ENCODE data around the gene CCDC47. TPM values are rescaled to one million over a fixed set of nuclear protein-coding genes. Genes with fewer than 3 reads are reported as not detected.

CCDC47 gene
- total RNA-seq, 1 experiment from 2014 or later, result 64.0 TPM

GRCh38 chr17:63699638-63700527 is 73.5 kb downstream of the CCDC47 start, which contains the start of gene LIMD2:
LIMD2 (minus strand) TSS chr17:63700125; CDS start chr17:63699298, 827 bp downstream.
- Histone ChIP-seq H3K9me2 (ENCODE audit: insufficient read depth) (no peaks in the 10 kb centered on the region), H3F3A (ENCODE audit: insufficient read depth, low read depth) (peaks cover 15% of the 10 kb centered on the region), H3K79me2 (ENCODE audit: low read depth) (no peaks in the 10 kb centered on the region), H3K27me3 (ENCODE audit: insufficient read depth, low read depth) (no peaks in the 10 kb centered on the region), H3K9me3 (ENCODE audit: insufficient read depth, low read depth) (no peaks in the 10 kb centered on the region), H3K4me3 (no peak within 1 kb of the TSS), H2AFZ (no peak within 1 kb of the TSS), H4K20me1 (ENCODE audit: insufficient read depth) (no peaks in the 10 kb centered on the region), H3K27ac (no peak within 1 kb of the TSS), H3K4me2 (no peak within 1 kb of the TSS), H3K36me3 (ENCODE audit: low read depth) (no peaks in the 10 kb centered on the region), H3K4me1 (replicated peaks; ENCODE audit: insufficient read depth) (no peaks in the 10 kb centered on the region)
- BruUV-seq (replicated peaks), result no TSS peak
- ChIA-PET POLR2A (ENCODE audit: unreplicated experiment) (no interaction called here), CTCF (no interaction called here)
- TF ChIP-seq, protein P1, sequence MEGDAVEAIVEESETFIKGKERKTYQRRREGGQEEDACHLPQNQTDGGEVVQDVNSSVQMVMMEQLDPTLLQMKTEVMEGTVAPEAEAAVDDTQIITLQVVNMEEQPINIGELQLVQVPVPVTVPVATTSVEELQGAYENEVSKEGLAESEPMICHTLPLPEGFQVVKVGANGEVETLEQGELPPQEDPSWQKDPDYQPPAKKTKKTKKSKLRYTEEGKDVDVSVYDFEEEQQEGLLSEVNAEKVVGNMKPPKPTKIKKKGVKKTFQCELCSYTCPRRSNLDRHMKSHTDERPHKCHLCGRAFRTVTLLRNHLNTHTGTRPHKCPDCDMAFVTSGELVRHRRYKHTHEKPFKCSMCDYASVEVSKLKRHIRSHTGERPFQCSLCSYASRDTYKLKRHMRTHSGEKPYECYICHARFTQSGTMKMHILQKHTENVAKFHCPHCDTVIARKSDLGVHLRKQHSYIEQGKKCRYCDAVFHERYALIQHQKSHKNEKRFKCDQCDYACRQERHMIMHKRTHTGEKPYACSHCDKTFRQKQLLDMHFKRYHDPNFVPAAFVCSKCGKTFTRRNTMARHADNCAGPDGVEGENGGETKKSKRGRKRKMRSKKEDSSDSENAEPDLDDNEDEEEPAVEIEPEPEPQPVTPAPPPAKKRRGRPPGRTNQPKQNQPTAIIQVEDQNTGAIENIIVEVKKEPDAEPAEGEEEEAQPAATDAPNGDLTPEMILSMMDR (conservative IDR thresholded peaks at IDR 0.05), result no peak
- TF ChIP-seq EZH2 (IDR thresholded peaks at IDR 0.05; ENCODE audit: low read depth), result no peak
- DNase-seq, result no peak
- intact Hi-C loops (cut with micrococcal nuclease; ENCODE audit: unreplicated experiment), result loop anchor here (5.0 kb wide), 1 partner anchor 78 kb away; the partner anchor contains the start of gene MAP3K3

- Histone ChIP-seq H3K9me2 (ENCODE audit: insufficient read depth) (no peaks in the 10 kb centered on the region), H3K4me3 (no peak overlapping the region), H3K36me3 (ENCODE audit: low read depth) (no peaks in the 10 kb centered on the region), H3K27me3 (ENCODE audit: insufficient read depth, low read depth) (no peaks in the 10 kb centered on the region), H4K20me1 (ENCODE audit: insufficient read depth) (no peaks in the 10 kb centered on the region), H3K27ac (no peak overlapping the region), H3K4me2 (no peak overlapping the region), H3K4me1 (replicated peaks; ENCODE audit: insufficient read depth) (no peaks in the 10 kb centered on the region), H3K79me2 (ENCODE audit: low read depth) (no peaks in the 10 kb centered on the region), H3F3A (ENCODE audit: insufficient read depth, low read depth) (peaks cover 15% of the 10 kb centered on the region), H2AFZ (no peak overlapping the region), H3K9me3 (ENCODE audit: insufficient read depth, low read depth) (no peaks in the 10 kb centered on the region)
- intact Hi-C loops (cut with micrococcal nuclease; ENCODE audit: unreplicated experiment), result loop anchor here (5.0 kb wide), 1 partner anchor 77 kb away; the partner anchor contains the start of gene MAP3K3
- no TSS peak for BruUV-seq (replicated peaks)
- CTCF ChIA-PET, result interaction anchor here (0.7 to 0.9 kb wide), 2 partner anchors 15 to 23 kb away, joined by 3 read pairs; no protein-coding TSS in a partner anchor
- no peak for TF ChIP-seq EZH2 (IDR thresholded peaks at IDR 0.05; ENCODE audit: low read depth)
- TF ChIP-seq, protein P1 (conservative IDR thresholded peaks at IDR 0.05), result no peak
- DNase-seq, result no peak
- POLR2A ChIA-PET (ENCODE audit: unreplicated experiment), result interaction anchor here (0.6 kb wide), 1 partner anchor 121 kb away, joined by 3 read pairs; no protein-coding TSS in a partner anchor
Observed at GRCh38 chr17:63698886-63699637, 74.3 kb downstream of the CCDC47 start.

DNA sequence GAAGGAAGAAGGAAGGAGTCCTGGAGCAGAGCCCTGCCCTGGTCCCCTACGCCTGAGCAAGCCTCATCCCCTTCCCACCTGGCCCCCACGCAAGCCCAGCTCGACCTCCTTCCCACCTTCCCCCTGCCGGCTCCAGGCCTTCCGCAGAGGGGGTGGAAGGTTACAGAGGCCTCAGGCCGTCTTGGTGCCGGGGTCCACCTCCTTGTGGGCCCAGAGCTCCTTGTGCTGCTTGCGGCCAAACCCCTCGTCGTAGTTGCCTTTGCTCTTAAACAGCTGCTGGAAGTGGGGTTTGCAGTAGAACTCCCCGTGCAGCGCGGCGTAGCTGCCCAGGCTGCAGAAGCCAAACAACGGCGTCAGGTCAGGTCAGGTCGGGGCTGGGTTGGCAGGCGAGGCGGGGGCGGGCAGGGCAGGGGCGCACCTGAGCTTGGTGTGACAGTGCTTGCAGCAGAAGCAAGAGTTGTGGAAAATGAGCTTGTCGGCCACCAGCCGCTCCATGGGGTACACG is 75.0 kb downstream of the CCDC47 start:
- H3K27ac ChIP-seq, result no peak overlapping the region
- no peaks in the 10 kb centered on the region for H3K4me1 ChIP-seq (replicated peaks; ENCODE audit: insufficient read depth)
- no peaks in the 10 kb centered on the region for H3K9me3 ChIP-seq (ENCODE audit: insufficient read depth, low read depth)
- H4K20me1 ChIP-seq (ENCODE audit: insufficient read depth), result no peaks in the 10 kb centered on the region
- intact Hi-C loops (cut with micrococcal nuclease; ENCODE audit: unreplicated experiment), result loop anchor here (5.0 kb wide), 1 partner anchor 76 kb away; the partner anchor contains the start of gene MAP3K3
- H3K27me3 ChIP-seq (ENCODE audit: insufficient read depth, low read depth), result no peaks in the 10 kb centered on the region
- no peak for TF ChIP-seq EZH2 (IDR thresholded peaks at IDR 0.05; ENCODE audit: low read depth)
- TF ChIP-seq, protein P1 (conservative IDR thresholded peaks at IDR 0.05), result no peak
- H3K9me2 ChIP-seq (ENCODE audit: insufficient read depth), result no peaks in the 10 kb centered on the region
- no peak overlapping the region for H2AFZ ChIP-seq
- no peak for DNase-seq
- no peaks in the 10 kb centered on the region for H3K79me2 ChIP-seq (ENCODE audit: low read depth)
- peaks cover 15% of the 10 kb centered on the region for H3F3A ChIP-seq (ENCODE audit: insufficient read depth, low read depth)
- ChIA-PET POLR2A (ENCODE audit: unreplicated experiment) (interaction anchor here (0.6 kb wide), 1 partner anchor 122 kb away, joined by 3 read pairs; no protein-coding TSS in a partner anchor), CTCF (interaction anchor here (0.7 to 0.9 kb wide), 2 partner anchors 15 to 22 kb away, joined by 3 read pairs; no protein-coding TSS in a partner anchor)
- no peak overlapping the region for H3K4me3 ChIP-seq
- H3K4me2 ChIP-seq, result no peak overlapping the region
- BruUV-seq (replicated peaks), result no TSS peak
- no peaks in the 10 kb centered on the region for H3K36me3 ChIP-seq (ENCODE audit: low read depth)
